Spleen (tissue), 7 donors: ENCODE data around the gene JAK2.

Source experiments
- CTCF ChIP-seq, 11 experiments: fragments of 200-600 bp in 7 of 11; fragments of 450-650 bp in 4 of 11; sonication (generic) in 4 of 11; IDR thresholded peaks in 8 of 11; conservative IDR thresholded peaks in 3 of 11; 1 replicate in 7 of 11; 2 replicates in 4 of 11; pipeline versions ENCODE4 v1.4.0 to v1.8.0; 2016 to 2021; ENCODE audit warnings: antibody characterized with exemption in 11 of 11, inconsistent platforms in 4 of 11, mild to moderate bottlenecking in 1 of 11
- POLR2AphosphoS5 ChIP-seq, 3 donors: sonication (generic); formaldehyde crosslinking; IDR thresholded peaks; one replicate each; pipeline ENCODE4 v1.5.1; 2017; ENCODE audit warnings: antibody characterized with exemption in 3 of 3
- donor health status: DM: no; HTN: no; CAD: no; lungs with moderate emphysema.
- donor health status: DM: no; HTN: no; CAD: no.
- donor health status: DM: no; HTN: no; CAD: no.

DNA sequence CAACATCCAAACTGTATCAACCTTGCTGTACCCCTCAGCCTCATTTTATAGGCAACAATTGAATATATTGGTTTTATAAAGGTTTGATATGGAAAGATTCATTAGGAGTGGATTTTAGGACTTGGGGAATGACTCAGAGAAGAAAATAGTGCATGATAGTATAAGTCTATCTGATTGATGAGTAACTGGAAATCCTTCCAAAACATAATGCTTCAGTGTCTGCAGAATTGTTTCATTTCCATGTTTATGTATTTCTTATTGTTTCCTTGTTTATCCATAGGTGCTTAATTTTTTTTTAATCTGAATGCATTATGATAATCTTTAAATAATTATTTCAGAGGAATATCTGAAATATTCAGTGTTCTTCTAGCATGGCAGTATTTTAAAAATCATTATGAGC lies 12.6 kb downstream of the JAK2 start:
- no peak for TF ChIP-seq CTCF (IDR thresholded peaks at IDR 0.05 in 8 of 11, conservative IDR thresholded peaks at IDR 0.05 in 3 of 11)
- no peak for TF ChIP-seq POLR2AphosphoS5 (IDR thresholded peaks at IDR 0.05)
